ENCODE data around the gene CALML3.
"Not testable (repeated sequence)": the region's sequence is repeated elsewhere in the genome, so short reads cannot be mapped to it uniquely, and the experiment has no call there.

The CALML3 gene

GRCh38 chr10:5553400-5554170 is 28.8 kb downstream of the CALML3 start:
- no peak for DNase-seq (ENCODE audit: low read depth, low spot score)

DNA sequence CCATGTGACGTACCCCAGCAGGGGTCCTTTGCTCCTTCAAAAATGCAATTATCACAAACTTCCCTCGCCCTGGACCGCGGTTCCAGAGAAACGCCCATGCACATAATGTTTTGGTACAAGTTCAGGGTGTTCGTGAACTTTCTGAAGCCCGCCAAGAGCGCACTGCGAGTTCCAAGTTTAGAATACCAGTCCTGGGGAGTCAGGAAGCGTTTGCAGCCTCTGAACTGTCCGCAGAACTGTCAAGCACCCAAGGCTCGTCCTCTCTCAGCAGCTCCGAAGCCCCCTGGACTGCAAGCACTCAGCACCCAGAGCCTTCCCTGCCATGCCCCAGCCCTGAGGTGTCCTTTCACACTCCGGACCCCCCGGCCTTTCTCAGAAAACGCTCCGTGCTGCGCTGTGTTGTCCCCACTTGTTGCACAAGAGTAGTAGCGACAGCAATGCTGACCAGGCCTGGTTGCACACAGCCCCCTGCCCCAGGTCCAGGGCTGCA is 30.3 kb downstream of the CALML3 start:
- DNase-seq (ENCODE audit: low read depth, low spot score), result no peak

DNA sequence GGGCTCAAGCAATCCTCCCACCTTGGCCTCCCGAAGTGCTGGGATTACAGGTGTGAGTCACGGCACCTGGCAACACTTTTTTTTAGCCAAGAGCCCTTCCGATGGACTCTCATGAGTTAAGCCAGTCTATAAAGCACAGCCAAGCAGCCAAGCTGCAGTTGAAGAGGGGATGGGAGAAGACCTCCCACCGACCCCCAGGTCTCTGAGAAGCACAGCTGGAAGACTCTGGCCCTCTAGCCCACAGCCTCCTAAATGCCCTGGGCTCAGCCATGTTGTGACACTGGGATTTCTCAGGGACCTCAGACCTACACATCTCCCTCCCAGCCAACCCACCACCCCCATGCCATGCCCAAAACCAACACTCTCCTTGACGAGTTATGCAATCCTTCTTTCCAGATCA is 31.1 kb downstream of the CALML3 start:
- no peak for DNase-seq (ENCODE audit: low read depth, low spot score)

DNA sequence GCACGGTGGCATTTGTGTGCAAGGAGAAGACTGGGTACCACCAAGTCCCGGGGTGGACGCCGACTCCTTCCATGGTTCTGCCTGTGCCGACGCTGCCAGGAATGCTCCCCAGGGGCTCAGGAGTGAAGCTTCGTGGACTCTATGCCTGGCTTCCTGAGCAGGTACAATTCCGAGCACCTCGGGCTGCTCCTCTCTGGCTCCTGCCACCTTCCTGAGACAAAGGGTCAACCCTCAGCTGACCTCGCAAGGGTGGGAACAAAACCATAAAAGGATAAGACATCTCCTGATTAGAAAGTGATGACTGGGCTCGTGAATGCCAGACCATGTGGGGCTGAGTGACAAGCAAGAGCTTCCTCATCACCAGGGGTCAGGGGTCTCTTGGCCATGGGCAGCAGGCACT is 31.8 kb downstream of the CALML3 start:
- no peak for DNase-seq (ENCODE audit: low read depth, low spot score)

- no peak for DNase-seq (ENCODE audit: low read depth, low spot score)
Measured at GRCh38 chr10:5557040-5557721, 32.4 kb downstream of the CALML3 start.

DNA sequence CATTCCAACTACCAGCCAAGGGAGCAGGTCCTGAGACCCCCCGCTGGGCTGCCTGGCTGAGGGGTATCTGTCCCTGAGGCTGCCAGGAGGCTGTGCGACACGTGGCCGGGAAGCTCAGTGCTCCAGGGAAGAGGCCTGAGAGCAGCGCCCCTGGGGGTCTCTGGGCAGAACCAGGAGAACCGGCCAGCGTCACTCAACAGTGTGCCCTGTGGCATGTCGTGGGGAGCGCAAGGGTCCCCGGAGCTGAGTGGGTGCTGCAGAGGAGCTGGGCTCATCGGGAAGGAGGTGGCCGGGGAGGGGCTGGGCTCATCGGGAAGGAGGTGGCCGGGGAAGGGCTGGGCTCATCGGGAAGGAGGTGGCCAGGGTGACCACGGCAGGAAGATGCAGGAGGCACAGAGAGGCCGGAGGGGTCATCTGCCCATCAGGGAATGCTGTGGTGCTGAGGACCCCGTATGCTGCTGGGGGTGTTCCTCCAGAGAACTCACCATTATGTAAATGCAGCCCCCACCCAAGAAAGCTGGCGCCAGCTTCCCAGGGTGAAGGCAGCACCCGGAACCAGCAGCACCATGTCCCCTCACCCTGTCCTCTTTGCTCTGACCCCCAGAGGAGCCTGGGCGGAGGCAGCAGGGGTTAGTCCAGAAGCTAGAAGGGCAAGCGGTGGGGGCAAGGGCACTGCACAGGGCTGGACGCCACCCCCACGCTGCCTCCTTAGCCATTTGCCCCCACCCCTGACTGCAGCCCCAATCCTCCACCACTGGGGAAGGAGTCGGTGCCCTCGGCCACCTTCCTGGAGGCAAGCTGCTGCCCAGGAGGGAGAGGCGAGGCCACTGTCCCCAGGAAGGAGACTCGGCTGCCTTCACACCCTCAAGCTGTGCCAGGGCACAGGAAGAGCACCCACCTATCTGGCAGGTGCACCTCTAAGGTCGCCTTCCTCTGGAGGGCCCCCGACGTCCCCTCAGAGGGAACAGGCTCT is 33.3 kb downstream of the CALML3 start:
- DNase-seq (ENCODE audit: low read depth, low spot score), result no peak

DNA sequence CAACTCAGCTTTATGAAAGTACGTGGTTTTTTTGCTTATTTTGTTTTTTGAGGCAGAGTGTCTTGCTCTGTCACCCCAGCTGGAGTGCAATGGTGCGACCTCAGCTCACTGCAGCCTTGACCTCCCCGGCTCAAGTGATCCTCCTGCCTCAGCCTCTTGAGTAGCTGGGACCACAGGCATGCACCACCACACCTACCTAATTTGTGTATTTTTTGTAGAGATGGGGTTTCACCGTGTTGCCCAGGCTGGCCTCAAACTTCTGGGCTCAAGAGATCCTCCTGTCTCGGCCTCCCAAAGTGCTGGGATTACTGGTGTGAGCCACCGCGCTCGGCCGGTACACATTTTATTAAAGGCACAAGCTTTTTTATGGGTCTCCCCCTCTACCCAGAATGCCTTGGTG is 34.3 kb downstream of the CALML3 start:
- not testable (repeated sequence) for DNase-seq (ENCODE audit: low read depth, low spot score)

GRCh38 chr10:5559642-5560141 is 34.9 kb downstream of the CALML3 start:
- DNase-seq (ENCODE audit: low read depth, low spot score), result no peak

DNA sequence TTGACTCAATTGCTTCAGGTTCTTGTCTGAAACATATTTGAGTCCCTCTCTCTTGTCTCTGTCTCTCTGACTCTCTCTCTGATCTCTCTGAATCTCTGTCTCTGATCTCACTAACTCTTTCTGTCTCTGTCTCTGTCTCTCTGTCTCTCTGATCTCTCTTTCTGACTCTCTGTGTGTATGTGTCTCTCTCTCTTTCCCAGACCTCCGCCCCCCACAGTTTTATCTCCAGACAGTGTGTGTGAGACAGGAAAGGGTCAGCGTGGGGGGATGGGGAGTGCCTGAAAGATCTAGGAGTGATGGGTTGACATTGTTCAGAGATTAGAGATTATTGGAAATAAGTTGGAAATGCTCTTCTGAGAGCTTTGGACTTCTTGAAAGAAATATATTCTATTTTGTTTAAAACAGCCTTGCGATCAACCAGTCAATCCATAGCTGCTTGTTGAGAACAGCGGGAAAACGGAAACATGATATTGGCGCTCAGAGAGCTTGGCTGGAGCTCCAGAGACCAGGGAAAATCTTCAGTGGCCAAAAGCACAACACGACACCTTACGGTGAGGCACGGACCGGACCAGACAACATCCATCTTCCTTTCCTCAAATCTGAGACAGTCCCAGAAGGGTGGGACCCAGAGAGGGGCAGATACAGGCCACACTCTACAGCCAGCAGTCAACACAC is 35.5 kb downstream of the CALML3 start:
- DNase-seq (ENCODE audit: low read depth, low spot score), result no peak

- no peak for DNase-seq (ENCODE audit: low read depth, low spot score)
Measured at GRCh38 chr10:5560817-5561703, 36.3 kb downstream of the CALML3 start.

- DNase-seq (ENCODE audit: low read depth, low spot score), result no peak
Measured at GRCh38 chr10:5561704-5562645, 37.2 kb downstream of the CALML3 start.

GRCh38 chr10:5563321-5563961 is 38.7 kb downstream of the CALML3 start:
- no peak for DNase-seq (ENCODE audit: low read depth, low spot score)

DNA sequence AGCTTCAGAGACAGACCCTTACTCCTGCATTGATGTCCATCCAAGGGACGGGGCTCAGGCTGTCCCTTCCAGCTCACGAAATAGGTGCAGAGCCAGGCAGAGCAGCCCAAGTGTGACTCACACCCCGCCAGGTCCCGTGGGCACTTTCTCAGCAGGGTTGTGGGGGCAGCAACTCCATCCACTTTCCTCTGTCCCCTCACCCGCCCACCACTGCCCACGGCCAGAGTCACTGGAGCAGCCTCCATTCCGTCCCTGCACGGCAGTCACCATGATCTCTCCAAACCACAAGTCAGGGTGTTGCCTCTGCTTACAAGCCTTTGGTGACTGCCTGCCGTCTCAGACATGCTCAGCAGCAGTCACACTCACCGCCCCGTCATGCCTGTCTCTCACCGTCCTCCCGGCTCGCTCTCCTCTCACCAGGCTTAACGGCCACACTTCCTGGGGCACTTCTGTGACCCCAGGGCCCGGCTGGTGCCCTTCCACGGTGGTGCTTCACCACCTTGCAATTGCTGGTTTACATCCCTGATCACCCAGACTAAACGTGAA is 39.3 kb downstream of the CALML3 start:
- no peak for DNase-seq (ENCODE audit: low read depth, low spot score)

GRCh38 chr10:5564537-5565204 is 39.9 kb downstream of the CALML3 start:
- DNase-seq (ENCODE audit: low read depth, low spot score), result no peak

GRCh38 chr10:5565205-5565545 is 40.4 kb downstream of the CALML3 start:
- DNase-seq (ENCODE audit: low read depth, low spot score), result no peak

DNA sequence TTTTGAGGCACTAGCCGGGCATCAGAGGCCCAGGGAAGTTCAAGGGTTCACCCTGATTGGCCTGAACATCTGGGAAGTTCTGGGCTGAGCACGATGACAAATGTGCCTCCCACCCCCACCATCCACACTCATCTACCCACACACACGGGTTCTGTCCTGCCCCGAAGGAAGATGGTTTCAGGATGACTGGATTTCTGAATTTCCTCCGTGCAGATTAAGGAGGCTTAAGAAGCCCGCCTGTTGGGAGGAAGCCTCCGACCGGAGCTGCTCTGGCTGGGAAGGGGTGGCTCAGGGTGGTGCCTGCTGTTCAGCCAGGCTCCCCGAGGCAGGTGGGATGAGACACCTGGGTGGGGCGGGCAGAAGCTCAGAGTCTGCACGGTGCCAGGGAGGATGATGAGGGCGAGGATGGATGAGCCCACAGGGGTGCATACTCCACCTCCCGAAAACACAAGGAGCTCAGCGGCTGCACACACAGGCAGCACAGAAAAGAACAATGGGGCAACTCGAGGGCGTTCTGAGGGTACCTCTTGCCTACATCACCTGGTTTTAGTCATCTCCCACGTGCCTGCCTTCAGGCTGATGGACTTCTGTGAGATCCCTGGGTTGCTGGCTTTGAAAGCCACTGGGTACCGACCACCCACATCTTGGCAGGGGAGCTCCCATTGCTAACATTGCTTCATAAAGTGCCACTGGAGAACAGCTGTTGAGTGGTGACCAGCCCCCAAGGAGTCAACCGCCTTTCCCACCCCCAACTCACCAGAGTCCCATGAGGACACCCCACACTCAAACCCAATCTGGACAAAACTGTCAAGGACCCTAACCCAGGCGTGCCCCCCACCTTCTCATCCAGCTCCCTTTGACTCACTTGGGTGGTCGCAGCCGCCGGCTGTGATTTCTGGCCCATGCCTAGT is 41.2 kb downstream of the CALML3 start:
- no peak for DNase-seq (ENCODE audit: low read depth, low spot score)

DNA sequence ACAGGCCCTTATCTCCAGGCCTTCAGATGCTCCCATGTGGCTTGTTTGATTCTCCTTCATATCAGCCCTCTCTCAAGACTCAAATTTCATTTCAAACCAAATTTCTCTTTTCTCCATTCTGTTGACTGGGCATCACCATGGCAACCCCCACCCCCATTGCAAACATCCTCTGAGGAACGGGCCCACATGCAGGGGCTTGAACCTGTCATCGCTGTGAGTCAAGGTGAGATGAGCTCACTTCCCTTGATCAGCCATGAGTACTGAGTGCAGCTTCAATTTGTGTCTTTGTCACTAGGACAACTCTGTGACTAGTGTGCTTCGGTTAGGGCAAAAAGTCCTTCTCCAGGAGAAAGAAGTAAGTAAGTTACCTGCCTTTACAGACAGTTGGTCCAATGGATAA is 41.9 kb downstream of the CALML3 start:
- DNase-seq (ENCODE audit: low read depth, low spot score), result no peak
